Measurements from ENCODE around the gene ATP9A.
"Not testable (repeated sequence)": the region's sequence is repeated elsewhere in the genome, so short reads cannot be mapped to it uniquely, and the experiment has no call there.

ATP9A gene

GRCh38 chr20:51650685-51651134, 117.5 kb downstream of the ATP9A start:
- DNase-seq, result no peak

GRCh38 chr20:51648571-51648947, 119.6 kb downstream of the ATP9A start:
- DNase-seq, result no peak

- no peak for DNase-seq
Observed at GRCh38 chr20:51647674-51648570, 120.3 kb downstream of the ATP9A start.

- not testable (repeated sequence) for DNase-seq
Observed at GRCh38 chr20:51643810-51644209, 124.4 kb downstream of the ATP9A start.

GRCh38 chr20:51643390-51643789, 124.8 kb downstream of the ATP9A start:
- DNase-seq, result no peak

- DNase-seq, result no peak
Observed at GRCh38 chr20:51641866-51642265, 126.3 kb downstream of the ATP9A start.

- no peak for DNase-seq
Observed at GRCh38 chr20:51640743-51641142, 127.4 kb downstream of the ATP9A start.

GRCh38 chr20:51639206-51639832, 128.9 kb downstream of the ATP9A start:
- no peak for DNase-seq

GRCh38 chr20:51637241-51637640, 130.9 kb downstream of the ATP9A start:
- DNase-seq, result no peak

- DNase-seq, result no peak
Observed at GRCh38 chr20:51636123-51636522, 132.1 kb downstream of the ATP9A start.

GRCh38 chr20:51635680-51636079, 132.5 kb downstream of the ATP9A start:
- DNase-seq, result no peak

- DNase-seq, result no peak
Observed at GRCh38 chr20:51634877-51635276, 133.3 kb downstream of the ATP9A start.

GRCh38 chr20:51634257-51634656, 133.9 kb downstream of the ATP9A start:
- DNase-seq, result no peak

GRCh38 chr20:51633430-51633829, 134.8 kb downstream of the ATP9A start:
- no peak for DNase-seq

- no peak for DNase-seq
Observed at GRCh38 chr20:51631953-51632352, 136.2 kb downstream of the ATP9A start.

GRCh38 chr20:51631011-51631950, 136.9 kb downstream of the ATP9A start:
- no peak for DNase-seq

- DNase-seq, result no peak
Observed at GRCh38 chr20:51629399-51630058, 138.7 kb downstream of the ATP9A start.

GRCh38 chr20:51628533-51629398, 139.4 kb downstream of the ATP9A start:
- DNase-seq, result no peak

GRCh38 chr20:51627586-51627985, 140.6 kb downstream of the ATP9A start:
- no peak for DNase-seq

GRCh38 chr20:51625105-51625504, 143.1 kb downstream of the ATP9A start:
- DNase-seq, result no peak

GRCh38 chr20:51624157-51624731, 143.9 kb downstream of the ATP9A start:
- DNase-seq, result no peak
